ENCODE data around the gene POU2AF2.
"Not testable (repeated sequence)": the region's sequence is repeated elsewhere in the genome, so short reads cannot be mapped to it uniquely, and the experiment has no call there.

GRCh38 chr11:111292408-111292807 is 46.9 kb downstream of the POU2AF2 start:
- TF ChIP-seq POLR2A (IDR thresholded peaks at IDR 0.05; ENCODE audit: low read length); GATA1 (IDR thresholded peaks at IDR 0.05; ENCODE audit: low read depth, low read length): not testable (repeated sequence)
